Stomach (tissue), 4 donors: ENCODE results near the gene PGR.

ENCODE experiments used
- CTCF ChIP-seq, 7 experiments: fragments of 450-650 bp in 4 of 7; fragments of 200-600 bp in 3 of 7; sonication (generic) in 3 of 7; IDR thresholded peaks; one replicate each; pipeline ENCODE4 v1.5.1; 2016 to 2019; ENCODE audit warnings: antibody characterized with exemption in 7 of 7, control low read depth in 2 of 7, mild to moderate bottlenecking in 1 of 7
- POLR2AphosphoS5 ChIP-seq, 3 donors: sonication (generic); formaldehyde crosslinking; IDR thresholded peaks; one replicate each; pipeline ENCODE4 v1.6.1; 2016; ENCODE audit warnings: antibody characterized with exemption in 3 of 3

- TF ChIP-seq CTCF (IDR thresholded peaks at IDR 0.05) = no peak
- TF ChIP-seq POLR2AphosphoS5 (IDR thresholded peaks at IDR 0.05) = no peak
Measured at GRCh38 chr11:101090679-101091270, 38.8 kb downstream of the PGR start.
